ENCODE measurements around the gene CALB2.
"Not testable (repeated sequence)": the region's sequence is repeated elsewhere in the genome, so short reads cannot be mapped to it uniquely, and the experiment has no call there.

DNA sequence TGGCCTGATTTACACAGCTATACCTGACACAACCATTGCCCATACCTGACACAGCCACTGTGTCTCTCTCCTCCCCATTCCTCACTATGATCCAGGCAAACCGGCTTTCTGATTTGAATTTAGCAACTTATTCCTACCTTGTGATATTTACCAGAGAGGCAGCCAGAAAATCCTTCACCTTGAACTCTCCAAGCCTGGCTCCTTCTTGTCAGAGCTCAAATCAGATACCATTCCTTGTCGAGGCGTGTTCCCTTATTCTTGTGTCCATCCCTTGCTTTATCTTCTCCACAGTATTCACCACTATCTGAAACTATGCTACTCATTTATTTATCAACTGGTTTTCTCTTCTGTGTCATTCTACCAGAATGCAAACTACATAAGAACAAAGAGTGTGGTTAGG is 44.9 kb upstream of the CALB2 start:
- TF ChIP-seq, protein P1, sequence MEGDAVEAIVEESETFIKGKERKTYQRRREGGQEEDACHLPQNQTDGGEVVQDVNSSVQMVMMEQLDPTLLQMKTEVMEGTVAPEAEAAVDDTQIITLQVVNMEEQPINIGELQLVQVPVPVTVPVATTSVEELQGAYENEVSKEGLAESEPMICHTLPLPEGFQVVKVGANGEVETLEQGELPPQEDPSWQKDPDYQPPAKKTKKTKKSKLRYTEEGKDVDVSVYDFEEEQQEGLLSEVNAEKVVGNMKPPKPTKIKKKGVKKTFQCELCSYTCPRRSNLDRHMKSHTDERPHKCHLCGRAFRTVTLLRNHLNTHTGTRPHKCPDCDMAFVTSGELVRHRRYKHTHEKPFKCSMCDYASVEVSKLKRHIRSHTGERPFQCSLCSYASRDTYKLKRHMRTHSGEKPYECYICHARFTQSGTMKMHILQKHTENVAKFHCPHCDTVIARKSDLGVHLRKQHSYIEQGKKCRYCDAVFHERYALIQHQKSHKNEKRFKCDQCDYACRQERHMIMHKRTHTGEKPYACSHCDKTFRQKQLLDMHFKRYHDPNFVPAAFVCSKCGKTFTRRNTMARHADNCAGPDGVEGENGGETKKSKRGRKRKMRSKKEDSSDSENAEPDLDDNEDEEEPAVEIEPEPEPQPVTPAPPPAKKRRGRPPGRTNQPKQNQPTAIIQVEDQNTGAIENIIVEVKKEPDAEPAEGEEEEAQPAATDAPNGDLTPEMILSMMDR (IDR thresholded peaks at IDR 0.05), result not testable (repeated sequence)
- TF ChIP-seq EZH2 (IDR thresholded peaks at IDR 0.05; ENCODE audit: borderline replicate concordance, insufficient read depth, low read depth, low read length, poor library complexity, severe bottlenecking), result not testable (repeated sequence)
